Lung (tissue), 12 donors: Measurements from ENCODE around the gene GTF3C5. TPM values are rescaled to one million over a fixed set of nuclear protein-coding genes. Genes with fewer than 3 reads are reported as not detected.

Experiments
- ATAC-seq: fragments of 200-7000 bp; cut with Tn5 transposase; one replicate; pipeline ENCODE4 v1.9.1; 2020; ENCODE audit warnings: moderate number of reproducible peaks; ENCODE audit not compliant: insufficient read depth, low FRiP score
- DNase-seq, 3 donors: peaks; one replicate each; pipeline ENCODE4 v3.0.0-alpha.2; 2013 to 2017
- H3K27ac ChIP-seq, 2 donors: one replicate each; pipeline ENCODE4 v1.5.1; 2013; ENCODE audit warnings: mild to moderate bottlenecking in 2 of 2, moderate library complexity in 2 of 2, control low read depth in 1 of 2, inconsistent platforms in 1 of 2, low read depth in 1 of 2, low read length in 1 of 2
- H3K27me3 ChIP-seq, 3 donors: one replicate each; pipeline ENCODE4 v1.5.1; 2013; ENCODE audit warnings: low read length in 2 of 3; ENCODE audit not compliant: control insufficient read depth in 3 of 3, insufficient read depth in 3 of 3
- H3K36me3 ChIP-seq, 4 donors: one replicate each; pipeline ENCODE4 v1.5.1; 2013; ENCODE audit warnings: low read length in 4 of 4, mild to moderate bottlenecking in 1 of 4, moderate library complexity in 1 of 4; ENCODE audit not compliant: control insufficient read depth in 4 of 4, insufficient read depth in 4 of 4
- H3K4me1 ChIP-seq, 5 donors: one replicate each; pipeline ENCODE4 v1.5.1; 2013; ENCODE audit warnings: low read length in 5 of 5, mild to moderate bottlenecking in 2 of 5, moderate library complexity in 1 of 5; ENCODE audit not compliant: control insufficient read depth in 5 of 5, insufficient read depth in 5 of 5
- H3K4me3 ChIP-seq: one replicate; pipeline ENCODE4 v1.5.1; 2013; ENCODE audit warnings: mild to moderate bottlenecking, control low read depth, moderate library complexity
- H3K9ac ChIP-seq, 2 donors: one replicate each; pipeline ENCODE4 v1.5.1; 2013; ENCODE audit warnings: low read length in 2 of 2, control low read depth in 1 of 2; ENCODE audit not compliant: insufficient read depth in 1 of 2
- H3K9me3 ChIP-seq, 4 donors: one replicate each; pipeline ENCODE4 v1.5.1; 2013; ENCODE audit warnings: low read length in 3 of 4, mild to moderate bottlenecking in 1 of 4, moderate library complexity in 1 of 4; ENCODE audit not compliant: control insufficient read depth in 4 of 4, insufficient read depth in 3 of 4
- WGBS, 2 donors: extraction: QIAGEN DNeasy Blood & Tissue Kit; methylation state at CpG; one replicate each; pipeline ENCODE4 v1.1.7; 2013; 5-methylcytosine and 5-hydroxymethylcytosine counted together
- polyA plus RNA-seq, 2 donors: library from polyadenylated mRNA; stranded (reverse); fragments of 200-250 nt; gene quantifications; one replicate each; pipeline ENCODE4 v1.2.1, GENCODE V29; 2013
- total RNA-seq, 2 donors: library from RNA; depleted of rRNA in 1 of 2; stranded (reverse); fragments of >200 nt in 1 of 2; gene quantifications; one replicate each; pipeline ENCODE4 v1.2.1, GENCODE V29; 2014 to 2021
- TF ChIP-seq, protein P1 (sequence below): IDR thresholded peaks from 2 replicates; pipeline ENCODE4 v1.5.1; 2012; ENCODE audit warnings: mild to moderate bottlenecking; ENCODE audit errors: control extremely low read depth, extremely low read depth
- donor health status: control.
- donor health status: control.
- donor health status: Bipolar disorder and iron deficiency.
- donor health status: healthy.
- donor health status: DM: yes; HTN: yes; CAD: no.

Gene GTF3C5
- total and polyA plus RNA-seq, 4 donors: 41.0 to 60.0 (median 45.5) TPM

DNA sequence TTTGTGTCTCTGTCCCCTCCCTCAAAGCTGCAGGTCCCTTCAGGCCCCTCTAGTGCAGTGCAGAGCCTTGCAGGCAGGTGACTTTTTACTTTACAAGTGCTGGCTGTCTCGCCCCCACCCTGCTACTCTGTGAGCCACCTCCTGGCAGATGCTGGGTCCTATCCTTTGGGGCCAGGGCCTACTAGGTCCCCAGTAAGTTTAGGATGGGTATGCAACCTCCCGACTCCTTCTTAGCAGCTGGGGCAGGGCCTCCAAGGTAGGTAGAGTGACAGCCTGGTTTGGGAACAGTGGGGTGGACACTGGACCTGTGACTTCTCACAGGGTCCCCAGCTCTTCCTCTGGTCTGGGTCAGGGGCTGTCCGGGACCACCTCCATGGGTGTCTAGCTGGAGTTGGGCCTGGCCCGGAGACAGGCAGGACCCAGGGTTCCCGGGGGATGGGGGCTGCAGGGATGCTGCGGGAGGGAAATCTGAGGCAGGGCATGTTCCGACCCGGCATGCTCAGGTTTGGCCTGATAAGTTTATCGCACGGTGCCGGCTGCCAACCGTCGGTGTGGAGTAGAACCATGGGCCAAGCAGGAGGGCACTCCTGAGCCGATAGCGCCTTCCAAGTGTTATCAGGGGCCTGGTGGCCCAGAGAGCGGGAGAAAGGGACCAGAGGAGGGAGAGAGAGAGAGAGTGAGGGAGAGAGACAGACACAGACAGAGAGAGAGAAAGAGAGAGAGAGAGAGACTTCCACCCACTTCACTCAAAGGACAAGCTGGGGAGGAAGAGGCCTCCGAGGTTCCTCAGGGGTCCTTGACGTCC, 31.8 kb upstream of the GTF3C5 start:
- peaks cover 0 to 2% (median 0%) of the 10 kb centered on the region in 3 donors for H3K27me3 ChIP-seq
- H3K36me3 ChIP-seq: no peaks in the 10 kb centered on the region

DNA sequence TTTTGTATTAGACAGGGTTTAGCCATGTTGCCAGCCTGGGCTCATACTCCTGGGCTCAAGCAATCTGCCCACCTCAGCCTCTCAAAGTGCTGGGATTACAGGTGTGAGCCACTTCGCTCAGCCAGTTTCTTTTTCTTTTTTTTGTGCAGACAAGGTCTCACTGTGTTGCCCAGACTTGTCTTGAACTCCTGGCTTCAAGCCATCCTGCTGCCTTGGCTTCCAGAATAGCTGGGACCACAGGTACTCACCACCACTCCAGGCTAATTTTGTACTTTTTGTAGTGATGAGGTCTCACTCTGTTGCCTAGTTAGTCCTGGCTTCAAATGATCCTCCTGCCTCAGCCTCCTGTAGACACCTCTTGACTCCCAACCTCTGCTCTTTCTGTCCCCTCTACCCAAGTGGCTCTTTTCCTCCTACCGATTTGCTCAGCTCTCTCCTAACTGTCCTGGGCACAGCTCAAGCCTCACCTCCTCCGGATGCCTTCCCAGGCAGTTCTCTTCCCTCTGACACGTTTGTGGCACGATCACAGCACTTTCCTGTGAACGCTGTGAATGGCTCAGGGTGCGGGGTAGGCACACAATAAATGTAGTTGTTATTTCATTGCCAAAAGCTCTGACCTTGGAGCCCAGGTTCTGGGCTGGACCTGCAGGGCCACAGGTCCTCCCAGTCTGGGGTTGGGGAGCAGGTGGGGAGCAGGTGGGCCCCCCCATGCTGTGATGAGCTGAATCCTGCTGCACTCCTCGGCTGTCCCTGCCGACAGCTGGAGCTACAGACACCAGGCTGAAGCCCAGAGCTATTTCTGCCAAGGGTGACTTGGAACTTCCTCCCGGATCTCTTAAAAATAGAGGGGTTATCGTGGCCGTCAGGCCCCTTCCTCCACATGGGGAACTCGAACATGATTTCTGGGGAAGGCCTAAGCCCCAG, 28.4 kb upstream of the GTF3C5 start:
- Histone ChIP-seq H3K9ac (no peak overlapping the region), H3K27me3 (peaks cover 0 to 3% (median 0%) of the 10 kb centered on the region in 3 donors), H3K36me3 (no peaks in the 10 kb centered on the region), H3K4me3 (no peak overlapping the region), H3K9me3 (peaks cover 0 to 2% (median 0%) of the 10 kb centered on the region in 4 donors), H3K4me1 (peaks cover 0 to 13% (median 0%) of the 10 kb centered on the region in 5 donors), H3K27ac (no peak overlapping the region)
- 28 to 44% methylated on average over 13 of the region's 13 CpGs for WGBS, 2 donors
- ATAC-seq (no peak), DNase-seq (peak in 1 of 3 donors; percentile 42)
- TF ChIP-seq, protein P1, sequence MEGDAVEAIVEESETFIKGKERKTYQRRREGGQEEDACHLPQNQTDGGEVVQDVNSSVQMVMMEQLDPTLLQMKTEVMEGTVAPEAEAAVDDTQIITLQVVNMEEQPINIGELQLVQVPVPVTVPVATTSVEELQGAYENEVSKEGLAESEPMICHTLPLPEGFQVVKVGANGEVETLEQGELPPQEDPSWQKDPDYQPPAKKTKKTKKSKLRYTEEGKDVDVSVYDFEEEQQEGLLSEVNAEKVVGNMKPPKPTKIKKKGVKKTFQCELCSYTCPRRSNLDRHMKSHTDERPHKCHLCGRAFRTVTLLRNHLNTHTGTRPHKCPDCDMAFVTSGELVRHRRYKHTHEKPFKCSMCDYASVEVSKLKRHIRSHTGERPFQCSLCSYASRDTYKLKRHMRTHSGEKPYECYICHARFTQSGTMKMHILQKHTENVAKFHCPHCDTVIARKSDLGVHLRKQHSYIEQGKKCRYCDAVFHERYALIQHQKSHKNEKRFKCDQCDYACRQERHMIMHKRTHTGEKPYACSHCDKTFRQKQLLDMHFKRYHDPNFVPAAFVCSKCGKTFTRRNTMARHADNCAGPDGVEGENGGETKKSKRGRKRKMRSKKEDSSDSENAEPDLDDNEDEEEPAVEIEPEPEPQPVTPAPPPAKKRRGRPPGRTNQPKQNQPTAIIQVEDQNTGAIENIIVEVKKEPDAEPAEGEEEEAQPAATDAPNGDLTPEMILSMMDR: no peak

More for the DNA sequence above, 31.8 kb upstream of the GTF3C5 start:
- Histone ChIP-seq H3K9ac (no peak overlapping the region), H3K4me1 (peaks cover 0 to 9% (median 3%) of the 10 kb centered on the region in 5 donors), H3K4me3 (no peak overlapping the region), H3K9me3 (no peaks in the 10 kb centered on the region), H3K27ac (no peak overlapping the region)
- WGBS, 2 donors: 68 to 76% methylated on average over 18 of the region's 18 CpGs
- DNase-seq: no peak
- TF ChIP-seq, protein P1: no peak
- no peak for ATAC-seq

DNA sequence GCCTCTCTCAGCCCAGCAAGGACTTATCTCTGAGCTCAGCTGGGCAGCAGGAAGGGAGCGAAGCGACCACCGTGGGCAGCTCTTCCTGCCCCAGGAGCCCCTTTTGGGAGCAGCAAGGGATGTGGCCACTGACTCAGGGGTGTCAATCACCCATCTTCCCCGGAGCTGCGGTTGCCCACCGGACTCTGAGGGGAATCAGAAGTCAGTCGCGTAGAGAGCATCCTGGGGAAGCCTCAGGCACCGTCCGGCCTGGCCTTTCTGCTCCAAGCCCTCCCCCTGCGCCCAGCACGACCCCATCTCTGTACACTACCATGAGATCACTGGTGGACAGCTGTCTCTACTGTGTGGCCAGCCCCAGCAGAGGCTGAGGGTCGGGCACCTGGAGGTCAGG, 27.7 kb upstream of the GTF3C5 start:
- TF ChIP-seq, protein P1: no peak
- Histone ChIP-seq H3K9ac (no peak overlapping the region), H3K4me3 (no peak overlapping the region), H3K9me3 (peaks cover 0 to 2% (median 0%) of the 10 kb centered on the region in 4 donors), H3K27ac (no peak overlapping the region), H3K4me1 (peaks cover 0 to 13% (median 0%) of the 10 kb centered on the region in 5 donors), H3K27me3 (peaks cover 0 to 3% (median 0%) of the 10 kb centered on the region in 3 donors), H3K36me3 (no peaks in the 10 kb centered on the region)
- WGBS, 2 donors: 27 to 44% methylated on average over 13 of the region's 13 CpGs
- ATAC-seq (no peak), DNase-seq (no peak)
